PC-9 (cell line): Measurements from ENCODE around the gene USH1G. TPM values are rescaled to one million over a fixed set of nuclear protein-coding genes. Genes with fewer than 3 reads are reported as not detected.
"Not testable (repeated sequence)": the region's sequence is repeated elsewhere in the genome, so short reads cannot be mapped to it uniquely, and the experiment has no call there.

Experiments
- BruUV-seq: library from RNA; stranded (reverse); fragments of 400-500 nt; replicated peaks from 2 replicates; lab custom pipeline; 2021; lab: Mats Ljungman, UMichigan
- CTCF ChIA-PET: fragments of 300-600 bp; sonication (Branson Sonifier 250); formaldehyde crosslinking; loops from one replicate; lab custom pipeline; 2022; ENCODE audit warnings: antibody characterized with exemption; lab: Charles Lee
- POLR2A ChIA-PET: fragments of 300-600 bp; sonication (Branson Sonifier 250); formaldehyde crosslinking; loops from one replicate; lab custom pipeline; 2022; ENCODE audit warnings: antibody characterized with exemption; ENCODE audit not compliant: unreplicated experiment; lab: Charles Lee
- DNase-seq, 2 experiments: peaks; one replicate each; pipeline versions ENCODE4 v3.0.0 to v3.0.0-alpha.2; 2015 to 2022; ENCODE audit warnings: mixed read lengths in 1 of 2
- H2AFZ ChIP-seq: fragments of 200-600 bp; sonication (generic); 2 replicates; pipeline ENCODE4 v1.8.1; 2017; ENCODE audit warnings: antibody characterized with exemption
- H3F3A ChIP-seq: fragments of 200-600 bp; sonication (generic); 2 replicates; pipeline ENCODE4 v1.8.1; 2017; ENCODE audit warnings: antibody characterized with exemption, mild to moderate bottlenecking, low read depth; ENCODE audit not compliant: insufficient read depth
- H3K27ac ChIP-seq: fragments of 200-600 bp; sonication (generic); 2 replicates; pipeline ENCODE4 v1.6.1; 2016; ENCODE audit warnings: mixed run types
- H3K27me3 ChIP-seq: fragments of 200-600 bp; sonication (generic); 2 replicates; pipeline ENCODE4 v1.6.1; 2016; ENCODE audit warnings: low read depth, mixed run types; ENCODE audit not compliant: insufficient read depth
- H3K36me3 ChIP-seq: fragments of 200-600 bp; sonication (generic); 2 replicates; pipeline ENCODE4 v1.6.1; 2016; ENCODE audit warnings: low read depth, mixed run types
- H3K4me1 ChIP-seq: fragments of 200-600 bp; sonication (generic); replicated peaks from 2 replicates; pipeline ENCODE4 v1.6.1; 2016; ENCODE audit warnings: mixed run types; ENCODE audit not compliant: insufficient read depth
- H3K4me2 ChIP-seq: fragments of 200-600 bp; sonication (generic); 2 replicates; pipeline ENCODE4 v1.6.1; 2017; ENCODE audit warnings: mixed run types
- H3K4me3 ChIP-seq: fragments of 200-600 bp; sonication (generic); 2 replicates; pipeline ENCODE4 v1.6.1; 2016; ENCODE audit warnings: mixed run types
- H3K79me2 ChIP-seq: fragments of 200-600 bp; sonication (generic); 2 replicates; pipeline ENCODE4 v1.6.1; 2017; ENCODE audit warnings: low read depth, mixed run types
- H3K9me2 ChIP-seq: fragments of 200-600 bp; sonication (generic); 2 replicates; pipeline ENCODE4 v1.8.1; 2017; ENCODE audit warnings: mild to moderate bottlenecking; ENCODE audit not compliant: insufficient read depth
- H3K9me3 ChIP-seq: fragments of 200-600 bp; sonication (generic); 2 replicates; pipeline ENCODE4 v1.8.1; 2016; ENCODE audit warnings: low read depth; ENCODE audit not compliant: insufficient read depth
- H4K20me1 ChIP-seq: fragments of 200-600 bp; sonication (generic); 2 replicates; pipeline ENCODE4 v1.8.1; 2017; ENCODE audit not compliant: insufficient read depth
- CTCF ChIP-seq: fragments of 200-600 bp; sonication (generic); conservative IDR thresholded peaks from 2 replicates; pipeline ENCODE4 v1.6.1; 2017; ENCODE audit warnings: mixed run types, antibody characterized with exemption, mild to moderate bottlenecking, moderate library complexity
- EZH2 ChIP-seq: fragments of 200-600 bp; sonication (generic); IDR thresholded peaks from 2 replicates; pipeline ENCODE4 v1.8.0; 2017; ENCODE audit warnings: antibody characterized with exemption, low read depth
- intact Hi-C: fragments of 100-400 bp; cut with micrococcal nuclease; formaldehyde crosslinking; loops from one replicate; pipeline ENCODE4 v1.10.0; 2022; ENCODE audit not compliant: unreplicated experiment
- total RNA-seq: library from RNA; stranded (reverse); gene quantifications from 2 replicates; pipeline ENCODE4 v1.2.3, GENCODE V29; 2021

The USH1G gene
- total RNA-seq, 1 experiment from 2014 or later, result 0.22 TPM

- no TSS peak for BruUV-seq
Observed at GRCh38 chr17:74871356-74872076, 51.5 kb downstream of the USH1G start.

GRCh38 chr17:74870512-74870911 is 52.5 kb downstream of the USH1G start:
- no peaks in the 10 kb centered on the region for H3K36me3 ChIP-seq
- DNase-seq, result no peak
- H3K27ac ChIP-seq, result no peak overlapping the region
- ChIA-PET POLR2A (no interaction called here), CTCF (interaction anchor here (0.6 to 0.8 kb wide), 2 partner anchors 8 to 77 kb away, joined by 5 read pairs; no protein-coding TSS in a partner anchor)
- peaks cover 15% of the 10 kb centered on the region for H3K4me1 ChIP-seq
- no TSS peak for BruUV-seq
- H3F3A ChIP-seq, result no peaks in the 10 kb centered on the region
- no peaks in the 10 kb centered on the region for H3K9me3 ChIP-seq
- no peaks in the 10 kb centered on the region for H3K9me2 ChIP-seq
- no peak overlapping the region for H2AFZ ChIP-seq
- H3K79me2 ChIP-seq, result no peaks in the 10 kb centered on the region
- H3K4me2 ChIP-seq, result no peak overlapping the region
- no peaks in the 10 kb centered on the region for H3K27me3 ChIP-seq
- no peaks in the 10 kb centered on the region for H4K20me1 ChIP-seq
- intact Hi-C loops, result loop anchor here (5.0 kb wide), 1 partner anchor 87 kb away; no protein-coding TSS in a partner anchor
- TF ChIP-seq EZH2, result no peak
- TF ChIP-seq CTCF, result no peak
- H3K4me3 ChIP-seq, result no peak overlapping the region

More at GRCh38 chr17:74871356-74872076, 51.5 kb downstream of the USH1G start:
- ChIA-PET POLR2A (interaction anchor here (0.7 kb wide), 1 partner anchor 122 kb away, joined by 5 read pairs; no protein-coding TSS in a partner anchor), CTCF (interaction anchor here (0.8 kb wide), 1 partner anchor 9 kb away, joined by 5 read pairs; no protein-coding TSS in a partner anchor)
- intact Hi-C loops, result loop anchor here (5.0 kb wide), 1 partner anchor 86 kb away; no protein-coding TSS in a partner anchor
- Histone ChIP-seq H2AFZ (no peak overlapping the region), H3K4me1 (peaks cover 15% of the 10 kb centered on the region), H3K36me3 (no peaks in the 10 kb centered on the region), H3K27me3 (no peaks in the 10 kb centered on the region), H3F3A (no peaks in the 10 kb centered on the region), H4K20me1 (no peaks in the 10 kb centered on the region), H3K27ac (no peak overlapping the region), H3K4me3 (peak overlapping the region; percentile 85; the same call in 1 of the 2 replicates), H3K9me3 (no peaks in the 10 kb centered on the region), H3K79me2 (no peaks in the 10 kb centered on the region), H3K4me2 (peak overlapping the region; percentile 97), H3K9me2 (no peaks in the 10 kb centered on the region)
- DNase-seq, result no peak
- TF ChIP-seq EZH2 (no peak), CTCF (no peak)

GRCh38 chr17:74870028-74870427 is 53.0 kb downstream of the USH1G start:
- CTCF ChIA-PET, result interaction anchor here (0.6 kb wide), 1 partner anchor 76 kb away, joined by 5 read pairs; no protein-coding TSS in a partner anchor
- H3K4me3 ChIP-seq, DNase-seq, BruUV-seq, H3F3A ChIP-seq, H3K4me2 ChIP-seq, H3K9me3 ChIP-seq, H3K36me3 ChIP-seq, H4K20me1 ChIP-seq, H3K9me2 ChIP-seq, POLR2A ChIA-PET, H3K79me2 ChIP-seq, H3K27me3 ChIP-seq, H2AFZ ChIP-seq, H3K27ac ChIP-seq: not testable (repeated sequence)
- intact Hi-C loops, result loop anchor here (5.0 kb wide), 1 partner anchor 87 kb away; no protein-coding TSS in a partner anchor
- peaks cover 15% of the 10 kb centered on the region for H3K4me1 ChIP-seq
